GM21526 (cell line): ENCODE results near the gene KIF26A.

Source experiments
- ATAC-seq: cut with Tn5 transposase; IDR thresholded peaks from one replicate; pipeline ENCODE4 v1.9.1; 2021; ENCODE audit warnings: moderate library complexity; ENCODE audit not compliant: unreplicated experiment, low FRiP score

Gene KIF26A

DNA sequence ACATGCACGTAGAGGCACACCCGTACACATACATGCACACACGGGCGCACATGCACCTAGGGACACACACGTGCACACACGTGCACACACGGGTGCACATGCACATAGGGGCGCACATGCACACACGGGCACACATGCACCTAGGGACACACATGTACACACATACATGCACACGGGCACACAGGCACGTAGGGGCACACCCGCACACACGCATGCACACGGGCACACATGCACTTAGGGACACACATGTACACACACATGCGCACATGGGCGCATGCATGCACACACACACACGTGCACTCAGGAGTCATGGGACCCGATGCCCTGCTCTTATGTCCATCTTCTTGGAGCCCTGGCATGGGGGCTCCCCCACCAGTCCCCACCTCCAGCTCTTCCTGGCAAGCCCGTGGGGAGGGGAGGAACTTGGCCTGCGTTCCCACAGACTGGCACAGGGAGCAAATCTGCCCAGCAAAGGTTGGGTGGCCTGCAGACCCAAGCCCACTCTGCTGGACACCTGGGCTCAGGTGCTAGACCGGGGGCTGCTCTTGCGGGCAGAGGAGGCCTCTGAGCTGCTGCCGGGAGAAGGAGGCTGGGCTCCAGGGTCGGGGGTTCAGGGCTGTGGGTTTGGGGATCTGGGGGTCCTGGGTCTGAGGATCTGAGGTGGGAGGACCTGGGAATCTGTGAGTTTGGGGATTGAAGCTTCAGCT is 51.4 kb downstream of the KIF26A start:
- no peak for ATAC-seq

DNA sequence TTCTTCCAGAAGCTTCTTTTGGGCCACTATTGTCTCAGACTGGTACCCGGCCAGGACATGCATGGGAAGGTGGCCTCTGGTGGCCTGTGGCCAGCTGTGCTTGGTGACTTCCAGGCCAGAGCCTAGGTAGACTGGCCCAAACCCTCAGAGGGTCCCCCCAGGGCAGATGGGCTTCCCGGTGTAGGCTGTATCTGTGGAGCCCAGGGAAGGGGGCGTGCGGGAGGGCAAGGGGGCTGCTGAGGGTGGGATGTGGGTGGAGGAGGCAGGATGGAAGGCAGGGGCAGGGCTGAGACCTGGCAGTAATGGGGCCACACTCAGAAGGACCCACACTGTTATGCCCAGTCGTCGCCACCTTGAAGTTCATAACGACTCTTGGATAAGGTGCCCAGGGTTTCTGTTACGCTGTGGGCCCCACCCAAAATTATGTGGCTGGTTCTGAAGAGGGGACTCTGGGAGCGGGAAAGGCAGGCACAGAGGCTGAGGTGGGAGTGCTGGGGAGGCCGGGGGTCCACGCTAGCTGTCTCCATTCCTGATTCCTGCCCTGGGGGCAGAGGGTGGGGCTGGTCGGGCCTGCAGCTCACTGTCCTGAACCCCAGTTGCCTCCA is 52.1 kb downstream of the KIF26A start:
- no peak for ATAC-seq

DNA sequence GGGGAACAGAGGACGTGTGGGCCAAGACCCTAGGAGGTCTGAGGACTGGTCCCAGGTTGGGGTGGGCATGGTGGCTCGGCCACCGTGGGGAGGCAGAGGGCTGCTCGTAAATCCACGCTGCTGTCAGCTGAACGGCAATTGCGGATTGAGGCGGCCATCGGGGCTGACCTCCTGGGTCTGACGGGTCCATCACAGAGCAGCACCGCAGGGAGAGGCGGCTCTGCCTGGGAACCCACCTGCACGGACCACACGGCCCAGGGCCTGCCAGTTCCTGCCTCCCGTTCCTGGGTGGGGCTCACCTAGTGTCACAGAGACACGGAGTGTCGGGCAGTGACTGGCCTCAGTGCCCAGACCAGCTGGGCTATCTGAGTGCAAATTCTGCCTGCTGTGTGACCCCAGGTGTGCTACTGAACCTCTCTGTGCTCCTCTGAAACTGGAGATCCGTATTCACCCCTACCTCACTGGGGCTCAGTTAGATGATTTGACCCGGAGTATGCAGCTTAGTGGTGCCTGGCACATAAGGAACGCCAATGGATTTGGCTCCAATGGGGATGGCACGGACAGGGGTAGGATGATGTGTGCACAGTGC is 53.1 kb downstream of the KIF26A start:
- ATAC-seq, result no peak

DNA sequence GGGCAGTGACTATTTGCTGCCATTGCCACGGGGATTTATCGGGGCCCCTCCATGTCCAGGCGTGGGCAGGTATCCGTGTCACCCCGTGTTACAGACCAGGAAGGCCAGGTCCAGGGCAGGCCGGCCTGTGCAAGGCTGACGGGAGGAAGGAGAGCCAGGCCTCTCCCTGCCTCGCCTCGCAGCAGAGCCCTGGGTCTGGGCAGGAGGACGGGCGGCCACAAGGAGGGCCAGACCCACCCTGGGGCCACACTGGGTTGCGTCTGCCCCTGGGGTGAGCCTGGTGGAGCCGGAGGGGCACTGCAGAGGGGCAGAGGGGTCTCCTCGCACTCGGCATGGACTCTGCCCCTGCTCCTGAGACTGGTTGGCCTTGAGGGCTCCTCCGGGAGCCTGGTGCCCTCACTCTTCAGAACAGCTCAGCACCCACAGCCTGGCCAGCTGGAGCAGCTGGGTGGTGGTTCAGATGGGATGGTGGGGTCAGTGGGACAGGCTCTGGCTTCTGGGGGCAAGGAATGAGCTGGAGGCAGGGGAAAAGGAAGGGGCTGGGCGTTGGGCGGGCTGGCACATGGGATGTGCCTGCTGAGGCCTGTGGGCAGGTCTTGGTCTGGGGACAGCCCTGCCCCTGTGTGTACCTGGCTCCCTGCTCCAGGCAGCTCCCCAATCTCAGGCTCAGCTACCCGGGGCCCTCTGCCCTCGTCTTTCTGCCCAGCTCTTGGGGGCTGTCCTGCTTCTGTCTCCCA is 53.9 kb downstream of the KIF26A start:
- no peak for ATAC-seq

DNA sequence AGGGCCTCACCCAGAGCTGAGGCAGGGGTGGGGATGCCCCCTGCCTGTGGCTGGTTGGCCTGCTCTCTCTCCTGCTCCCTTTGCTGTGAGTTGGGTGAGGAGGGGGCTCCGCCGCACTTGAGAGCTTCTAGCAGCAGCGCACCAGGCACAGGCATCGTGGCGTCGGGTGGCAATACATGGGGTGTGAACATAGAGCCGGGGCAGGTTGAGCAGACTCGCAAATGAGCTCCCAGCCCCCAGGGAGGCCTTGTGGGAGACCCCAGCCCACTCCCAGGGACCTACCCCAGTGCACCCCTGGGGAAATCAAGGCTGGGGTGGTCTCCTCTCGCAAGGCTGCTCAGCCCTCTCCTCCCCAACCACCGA is 54.5 kb downstream of the KIF26A start:
- ATAC-seq, result no peak

DNA sequence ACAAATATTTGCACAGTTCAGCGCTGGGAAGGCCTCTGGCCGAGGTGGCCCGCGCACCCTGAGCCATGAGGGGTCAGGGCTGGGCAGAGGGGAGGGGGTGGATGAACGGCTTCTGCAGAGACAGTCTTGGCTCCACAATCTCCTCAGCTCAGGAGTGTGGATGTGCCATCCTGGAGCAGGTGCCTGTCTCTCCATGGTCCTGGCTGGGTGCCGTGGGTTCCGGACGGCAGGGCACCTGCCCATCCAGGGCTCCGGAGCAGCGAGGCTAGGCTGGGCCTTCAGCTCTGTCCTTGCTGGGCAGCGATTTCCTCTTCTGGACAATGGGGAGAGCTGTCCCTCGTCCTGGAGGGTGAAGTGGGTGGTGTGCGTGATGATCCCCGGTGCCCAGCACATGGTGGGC is 55.6 kb downstream of the KIF26A start:
- ATAC-seq, result no peak

DNA sequence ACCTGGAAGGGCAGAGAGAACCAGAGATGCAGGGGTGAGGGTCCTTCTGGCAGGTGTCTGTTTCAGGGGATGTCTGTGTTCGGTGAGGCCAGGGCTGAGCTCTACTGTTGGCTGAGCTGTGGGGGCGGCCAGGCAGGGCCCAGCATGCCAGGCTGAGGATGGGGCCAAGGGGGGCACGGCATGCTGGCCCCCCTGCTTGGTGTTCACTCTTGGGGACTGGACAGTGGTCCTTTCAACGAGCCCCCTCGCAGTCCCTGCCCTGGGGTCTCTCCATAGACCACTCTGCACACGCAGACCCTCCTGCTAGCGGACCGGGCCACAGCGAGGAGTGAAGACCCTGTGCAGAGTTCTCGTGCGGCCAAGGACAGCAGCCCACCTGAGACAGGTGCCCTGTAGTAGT is 56.3 kb downstream of the KIF26A start:
- no peak for ATAC-seq

DNA sequence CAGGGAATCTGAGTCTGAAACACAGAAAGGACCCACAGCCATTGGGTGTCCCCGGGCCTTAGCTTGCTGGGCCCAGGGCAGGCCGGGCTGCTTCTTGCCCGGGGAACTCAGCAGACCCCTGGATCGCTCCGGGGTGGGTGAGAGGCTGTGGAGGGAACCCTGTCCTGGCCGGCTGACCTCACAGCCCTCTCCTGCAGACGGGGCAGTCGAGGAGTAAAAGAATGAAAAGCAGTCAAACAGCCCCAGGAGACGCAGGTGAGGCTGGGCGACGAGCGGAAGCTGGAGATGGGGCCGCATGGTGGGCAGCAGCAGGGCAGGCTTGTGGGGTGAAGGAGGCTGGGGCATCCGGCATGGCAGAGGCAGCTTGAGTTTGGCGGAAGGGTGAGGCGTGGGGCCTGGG is 57.0 kb downstream of the KIF26A start:
- no peak for ATAC-seq

DNA sequence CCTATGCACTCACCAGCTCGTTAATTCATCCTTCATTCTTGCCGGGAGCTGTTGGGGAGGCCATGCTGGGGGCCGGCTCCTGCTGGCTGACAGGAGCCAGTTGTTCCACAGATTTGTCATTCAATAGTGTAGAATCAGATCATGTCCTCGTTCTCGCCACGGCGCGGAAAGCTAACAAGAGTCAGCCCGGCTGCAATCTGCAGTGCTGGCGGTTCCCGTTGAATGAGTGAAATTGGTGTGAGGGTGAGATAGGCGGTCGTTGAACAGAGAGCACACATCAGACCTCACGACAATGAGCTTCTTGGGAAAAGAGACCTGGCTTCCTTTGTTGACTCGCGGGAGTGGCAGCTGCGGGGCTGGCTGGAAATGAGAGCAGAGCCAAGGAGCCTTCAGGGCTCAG is 57.5 kb downstream of the KIF26A start:
- ATAC-seq, result no peak

DNA sequence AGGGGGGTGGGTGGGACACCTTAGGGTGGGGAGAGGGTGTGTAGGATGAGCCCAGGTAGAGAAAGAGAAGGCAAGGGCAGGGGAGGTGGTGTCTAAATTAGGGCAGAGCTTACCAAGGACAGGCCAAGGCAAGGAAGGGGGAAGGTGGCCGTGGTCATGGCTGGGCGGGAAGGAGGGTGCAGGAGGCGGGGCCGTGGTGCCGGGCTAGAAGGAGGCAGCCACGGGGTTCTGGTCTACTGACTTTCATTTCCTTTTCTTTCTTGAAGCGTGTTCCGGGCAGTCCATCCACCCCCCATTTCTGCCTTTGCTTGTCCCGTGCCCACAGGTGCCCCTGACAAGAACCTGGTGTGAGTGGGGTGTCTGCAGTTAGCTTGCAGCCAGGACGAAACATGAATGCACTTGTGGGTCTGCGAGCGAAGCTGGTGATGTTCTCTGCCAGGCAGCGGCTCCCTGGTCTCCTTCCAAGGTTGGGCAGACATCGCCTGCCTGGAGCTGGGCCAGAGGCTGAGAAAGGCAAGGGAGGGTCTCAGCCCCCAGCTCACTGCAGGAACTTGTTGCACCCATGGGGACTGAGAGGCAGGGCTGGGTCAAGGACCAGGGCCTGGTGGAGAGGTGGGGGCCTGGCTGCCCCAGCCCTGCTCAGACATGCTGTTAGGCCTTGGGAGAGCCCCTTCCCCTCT is 58.2 kb downstream of the KIF26A start:
- no peak for ATAC-seq

DNA sequence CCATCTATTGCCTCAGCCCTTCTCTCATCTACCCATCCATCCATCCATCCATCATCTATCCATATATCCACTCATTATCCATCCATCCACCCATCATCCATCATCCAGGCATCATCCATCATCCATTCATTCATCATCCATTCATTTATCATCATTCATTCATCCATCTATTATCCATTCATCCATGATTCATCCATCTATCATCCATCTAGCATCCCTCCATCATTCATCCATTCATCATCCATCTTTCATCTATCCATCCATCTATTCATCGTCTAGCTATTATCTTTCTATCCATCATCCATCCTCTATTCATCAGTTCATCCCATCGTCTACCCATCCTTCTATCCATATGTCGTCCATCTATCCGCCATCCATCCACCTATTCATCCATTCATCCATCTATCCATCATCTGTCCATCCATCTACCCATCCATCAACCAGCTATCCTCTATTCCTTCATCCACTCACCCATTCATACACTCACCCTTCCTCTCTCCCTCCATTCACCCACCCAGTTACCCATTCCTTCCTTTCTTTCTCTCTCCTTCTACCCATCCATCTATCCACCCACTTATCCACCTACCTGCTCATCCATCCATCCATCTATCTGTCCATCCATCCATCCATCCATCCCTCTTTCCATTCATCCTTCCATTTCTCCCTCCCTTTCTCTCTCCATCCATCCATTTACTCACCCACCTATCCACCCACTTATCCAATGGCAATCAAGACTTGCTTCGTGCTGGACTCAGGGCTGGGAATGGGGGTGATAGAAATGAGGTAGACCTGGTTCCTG is 59.3 kb downstream of the KIF26A start:
- ATAC-seq, result no peak

DNA sequence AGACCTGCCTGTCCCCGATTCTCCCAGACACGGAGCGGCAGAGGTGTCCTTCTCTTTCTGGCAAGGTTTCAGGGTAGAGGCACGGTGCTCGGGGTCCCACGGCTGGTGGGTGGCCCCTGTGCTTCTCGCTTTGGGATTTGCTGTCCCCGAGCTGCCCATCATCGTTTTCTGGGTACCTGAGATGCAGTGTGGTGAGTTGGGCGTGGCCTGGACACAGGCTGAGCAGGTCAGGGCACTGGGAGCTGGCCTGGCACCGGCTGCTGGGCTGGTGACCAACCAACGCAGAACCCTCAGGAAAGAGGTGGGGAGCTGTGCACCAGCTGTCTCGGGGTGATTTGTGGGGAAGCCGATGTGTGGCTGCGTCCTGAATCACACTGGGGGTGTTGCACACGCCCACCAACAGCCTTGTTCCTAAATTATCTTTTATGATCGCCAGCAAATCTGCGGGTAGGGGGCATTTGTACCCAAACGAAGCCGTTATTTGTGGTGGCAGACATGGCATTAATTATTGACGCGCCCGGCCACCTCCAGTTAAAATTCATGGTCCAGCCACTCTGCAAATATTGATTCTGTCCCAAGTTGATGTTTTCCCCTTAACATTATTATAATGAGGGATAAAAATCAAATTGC is 61.0 kb downstream of the KIF26A start:
- no peak for ATAC-seq

DNA sequence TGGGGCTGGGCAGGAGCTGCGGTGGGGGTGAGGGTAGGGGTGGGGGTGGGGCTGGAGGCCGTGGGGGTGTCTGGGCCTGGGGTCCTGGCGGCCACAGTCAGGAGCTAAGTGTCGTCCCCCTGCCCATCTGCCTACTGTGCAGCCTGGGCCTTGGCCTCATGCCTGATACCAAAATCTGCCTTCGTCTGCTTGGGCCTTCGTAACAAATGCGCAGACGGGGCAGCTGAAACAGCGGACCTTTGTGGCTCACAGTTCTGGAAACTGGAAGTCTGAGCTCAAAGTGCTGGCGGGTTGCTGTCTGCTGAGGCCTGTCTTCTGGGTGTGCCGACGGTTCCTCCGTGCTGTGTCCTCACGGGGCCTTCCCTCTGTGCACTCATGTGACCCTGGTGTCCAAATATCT is 61.7 kb downstream of the KIF26A start:
- ATAC-seq, result no peak

DNA sequence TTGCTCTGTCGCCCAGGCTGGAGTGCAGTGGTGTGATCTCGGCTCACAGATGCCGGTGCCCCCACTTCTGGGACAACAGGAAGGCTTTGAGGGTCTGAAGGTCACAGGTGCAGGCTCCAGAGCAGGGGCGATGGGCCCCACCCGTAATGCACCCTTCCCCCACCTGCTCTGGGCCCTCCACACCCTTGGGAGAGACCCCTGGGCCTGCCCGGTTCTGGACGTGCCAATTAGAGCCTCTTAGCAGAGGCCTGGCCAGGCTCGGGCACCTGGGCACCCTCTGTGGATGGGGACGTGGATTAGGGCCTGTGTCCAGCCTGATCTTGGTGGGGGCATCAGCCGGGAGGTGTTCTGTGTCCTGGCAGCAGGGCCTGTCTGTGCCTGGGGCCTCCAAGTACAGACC is 62.2 kb downstream of the KIF26A start:
- no peak for ATAC-seq

DNA sequence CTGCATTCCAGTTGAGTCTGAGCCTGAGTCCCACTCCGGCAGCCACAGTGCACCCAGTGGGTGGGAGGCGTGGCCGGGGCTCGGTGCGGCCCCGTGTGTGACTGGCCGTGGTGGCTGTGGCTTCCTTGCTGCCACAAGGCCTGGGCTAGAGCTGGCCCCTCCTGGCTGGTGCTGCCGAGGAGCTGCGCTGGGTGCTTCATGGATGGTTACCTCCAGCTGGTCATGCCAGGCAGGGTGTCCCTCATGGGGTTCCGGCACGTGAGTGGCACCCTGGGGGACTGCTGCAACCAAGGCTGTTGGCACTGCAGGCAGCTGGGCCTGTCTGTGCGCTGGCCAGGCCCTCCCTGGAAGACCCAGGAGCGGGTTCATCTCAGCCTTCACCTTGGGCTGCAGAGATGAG is 62.7 kb downstream of the KIF26A start:
- no peak for ATAC-seq

DNA sequence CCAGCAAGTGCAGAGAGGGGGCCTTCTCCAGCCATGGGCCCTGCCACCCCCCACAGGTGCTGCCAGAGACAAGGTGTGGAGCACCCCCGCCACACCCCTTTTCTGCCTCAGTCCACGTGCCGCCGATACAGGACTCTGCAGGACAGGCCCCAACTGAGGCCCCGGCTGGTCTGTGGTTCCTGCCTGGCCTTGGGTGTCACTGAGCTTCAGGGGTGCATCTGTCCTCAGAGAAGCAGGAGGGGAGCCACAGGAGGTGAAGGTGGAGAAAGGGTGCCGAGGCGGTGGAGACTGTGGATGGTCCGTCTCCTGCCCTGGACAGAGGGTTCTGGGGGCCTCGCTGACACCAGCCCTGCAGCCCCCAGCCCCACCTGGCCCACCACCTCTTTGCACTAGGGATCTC is 63.1 kb downstream of the KIF26A start:
- no peak for ATAC-seq

DNA sequence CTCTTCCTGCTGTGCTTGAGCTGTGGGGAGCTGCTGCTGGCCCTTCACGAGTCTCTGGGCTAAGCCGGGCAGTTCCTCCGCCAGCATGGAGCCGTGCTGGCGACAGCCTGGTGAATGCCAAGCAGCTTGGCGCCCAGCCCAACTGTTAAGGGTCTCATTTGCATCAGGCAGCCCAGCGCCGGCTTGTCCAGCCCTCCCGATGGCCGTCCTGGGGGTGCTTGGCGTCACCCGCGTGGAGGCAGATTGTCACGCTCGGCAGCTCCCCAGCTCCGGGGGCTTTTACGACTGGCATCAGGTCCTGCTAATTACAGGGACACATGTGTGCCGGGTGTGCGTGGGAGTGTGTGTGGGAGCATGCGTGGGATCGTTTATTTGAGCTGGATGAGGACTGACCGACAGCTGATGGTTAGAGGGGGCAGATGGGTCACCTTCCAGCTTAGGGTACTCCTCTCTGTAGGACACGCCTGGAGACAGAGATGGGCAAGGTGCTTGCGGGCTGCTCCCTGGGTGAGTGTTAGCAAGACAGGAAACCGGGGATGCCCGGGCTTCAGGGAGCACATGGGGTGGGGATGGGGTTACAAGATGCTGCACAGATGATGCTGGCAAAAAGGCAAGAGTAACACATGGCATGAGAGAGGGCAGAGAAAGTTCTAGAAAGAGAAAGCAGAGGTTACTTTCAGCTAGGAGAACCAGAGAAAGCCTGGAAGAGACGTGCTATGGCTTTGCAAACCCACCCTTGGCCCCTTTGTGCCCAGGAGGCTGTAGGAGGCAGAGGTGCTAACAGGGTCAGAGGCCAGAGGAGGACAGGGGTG is 64.1 kb downstream of the KIF26A start:
- ATAC-seq, result no peak

DNA sequence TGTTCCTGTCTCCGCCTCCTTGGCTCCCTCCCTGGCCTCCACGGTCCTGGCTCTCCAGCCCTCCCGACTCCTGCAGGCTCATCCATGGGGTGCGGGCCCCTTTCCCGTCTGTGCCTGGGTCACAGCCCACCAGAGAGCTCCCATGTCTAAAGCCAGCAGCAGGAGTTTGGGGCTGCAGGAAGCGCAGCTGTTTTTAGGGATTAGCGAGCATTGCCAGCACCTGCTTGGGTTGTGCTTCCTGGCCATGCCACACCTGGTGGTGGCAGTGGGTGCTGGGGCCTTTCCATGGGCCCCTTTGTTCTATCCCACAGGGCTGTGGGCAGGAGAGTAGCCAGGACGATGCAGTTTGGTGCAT is 64.7 kb downstream of the KIF26A start:
- no peak for ATAC-seq

DNA sequence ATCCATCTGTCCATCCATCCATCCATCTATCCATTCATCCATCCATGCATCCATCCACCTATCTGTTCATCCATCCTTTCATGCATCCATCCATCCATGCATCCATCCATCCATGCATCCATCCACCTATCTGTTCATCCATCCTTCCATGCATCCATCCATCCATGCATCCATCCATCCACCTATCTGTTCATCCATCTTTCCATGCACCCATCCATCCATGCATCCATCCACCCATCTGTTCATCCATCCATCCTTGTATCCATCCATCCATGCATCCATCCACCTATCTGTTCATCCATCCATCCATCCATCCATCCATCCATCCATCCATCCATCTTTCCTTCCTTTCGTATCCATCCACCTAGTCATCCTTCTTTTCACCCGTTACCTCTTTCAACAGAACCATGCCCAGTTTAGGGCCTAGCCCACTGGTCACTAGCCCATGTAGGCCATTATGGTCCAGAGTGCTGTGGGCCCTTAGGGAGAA is 66.3 kb downstream of the KIF26A start:
- no peak for ATAC-seq
